Esophagus (tissue), 2 donors: ENCODE measurements around the gene ST7L. TPM values are rescaled to one million over a fixed set of nuclear protein-coding genes. Genes with fewer than 3 reads are reported as not detected.

ENCODE experiments used
- H3K27ac ChIP-seq, 2 donors: one replicate each; pipeline ENCODE4 v1.5.1; 2013; ENCODE audit warnings: low read depth in 2 of 2, mild to moderate bottlenecking in 2 of 2, inconsistent platforms in 1 of 2, low read length in 1 of 2, moderate library complexity in 1 of 2
- H3K27me3 ChIP-seq, 2 donors: one replicate each; pipeline ENCODE4 v1.6.1; 2013; ENCODE audit warnings: low read length in 2 of 2, control low read depth in 1 of 2, mild to moderate bottlenecking in 1 of 2; ENCODE audit not compliant: insufficient read depth in 2 of 2, control insufficient read depth in 1 of 2
- H3K36me3 ChIP-seq, 2 donors: one replicate each; pipeline ENCODE4 v1.6.1; 2013; ENCODE audit warnings: low read length in 1 of 2; ENCODE audit not compliant: control insufficient read depth in 2 of 2, insufficient read depth in 2 of 2
- H3K4me1 ChIP-seq, 2 donors: one replicate each; pipeline ENCODE4 v1.6.1; 2013; ENCODE audit warnings: low read length in 1 of 2; ENCODE audit not compliant: control insufficient read depth in 2 of 2, insufficient read depth in 2 of 2
- H3K4me3 ChIP-seq, 2 donors: one replicate each; pipeline ENCODE4 v1.5.1; 2013; ENCODE audit warnings: low read length in 2 of 2, mild to moderate bottlenecking in 2 of 2, low read depth in 1 of 2, moderate library complexity in 1 of 2
- H3K9me3 ChIP-seq, 2 donors: one replicate each; pipeline ENCODE4 v1.6.1; 2013; ENCODE audit warnings: mild to moderate bottlenecking in 2 of 2, low read depth in 1 of 2, low read length in 1 of 2, moderate library complexity in 1 of 2; ENCODE audit not compliant: control insufficient read depth in 2 of 2, insufficient read depth in 1 of 2
- WGBS, 2 donors: extraction: QIAGEN DNeasy Blood & Tissue Kit; methylation state at CpG; one replicate each; pipeline ENCODE4 v1.1.7; 2013; 5-methylcytosine and 5-hydroxymethylcytosine counted together
- polyA plus RNA-seq, 2 donors: library from polyadenylated mRNA; stranded (reverse); fragments of 200-250 nt; gene quantifications; one replicate each; pipeline ENCODE4 v1.2.3, GENCODE V29; 2013
- donor health status: healthy with polysubstance abuse.
- donor health status: Bipolar disorder and iron deficiency.

ST7L gene
- polyA plus RNA-seq, 2 donors, result 8.9 to 12.0 TPM

DNA sequence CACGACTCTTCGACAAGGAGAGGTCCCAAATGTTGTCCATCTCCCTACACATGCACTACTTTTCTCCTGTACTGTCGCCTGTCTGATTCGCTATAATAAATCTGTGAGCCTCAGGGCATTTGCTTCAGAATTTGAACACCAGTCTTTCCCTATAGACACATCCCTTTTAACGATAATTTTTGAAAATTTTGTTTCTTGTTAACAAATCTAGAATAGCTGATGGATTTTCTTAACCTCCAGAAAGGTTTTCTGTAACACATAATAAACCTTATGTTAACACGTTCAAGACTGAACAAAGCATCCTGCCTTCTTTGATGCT lies 1.4 kb upstream of the ST7L start:
- Histone ChIP-seq H3K4me3 (peak overlapping the region; percentile 72 to 92), H3K27ac (peak overlapping the region; percentile 93 to 99), H3K4me1 (peaks cover 0 to 2% of the 10 kb centered on the region in 2 donors), H3K9me3 (no peaks in the 10 kb centered on the region), H3K36me3 (no peaks in the 10 kb centered on the region), H3K27me3 (no peaks in the 10 kb centered on the region)
- WGBS, 2 donors, result 0 to 1% methylated on average over 6 of the region's 6 CpGs

DNA sequence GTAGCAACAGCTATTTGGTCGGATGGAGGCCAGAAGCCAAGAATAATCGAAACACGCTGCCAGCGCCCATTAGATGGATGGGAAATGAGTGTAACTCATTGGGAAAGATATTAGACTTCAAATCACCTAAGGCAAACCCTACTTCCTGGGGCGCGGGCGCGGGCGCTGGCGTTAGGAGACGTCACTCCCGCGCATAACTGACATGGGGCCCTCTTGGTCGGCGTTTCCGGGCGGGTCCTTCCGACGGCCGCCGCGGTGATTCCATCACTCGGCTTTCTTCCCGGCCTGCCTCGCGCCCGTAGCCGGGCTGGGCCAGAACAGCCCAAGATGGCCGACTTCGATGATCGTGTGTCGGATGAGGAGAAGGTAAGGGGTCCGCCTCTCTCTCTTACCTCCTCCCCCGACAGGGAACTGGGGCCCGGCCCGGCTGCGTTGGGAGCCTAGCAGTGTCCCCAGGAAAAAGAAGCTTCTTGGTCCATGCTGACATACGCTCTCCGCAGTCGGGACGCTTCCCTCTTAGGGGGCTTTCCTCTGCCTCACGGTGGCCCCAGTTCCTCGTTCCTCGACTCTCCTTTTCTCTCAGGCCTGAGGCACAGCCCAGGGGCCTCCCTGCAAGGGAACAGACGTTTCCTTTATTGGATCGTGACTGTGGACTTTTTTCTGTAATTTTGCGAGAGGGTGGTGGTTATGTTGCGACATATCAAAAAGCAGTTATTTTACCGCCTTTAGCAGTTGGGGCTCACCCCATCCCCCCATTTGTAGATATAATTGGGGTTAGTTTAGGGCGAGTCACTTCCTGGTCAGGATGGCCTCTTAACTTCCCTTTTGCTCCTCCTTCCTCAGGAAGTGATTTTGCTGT lies 806 bp upstream of the ST7L start, which contains the start of gene CAPZA1:
Gene CAPZA1, plus strand, starts transcription at position 315 of the 859 bp plus-strand sequence. Its CDS starts 13 bp downstream, at position 328.
- Histone ChIP-seq H3K4me3 (peak within 1 kb of the TSS; percentile 72 to 92), H3K27ac (peak within 1 kb of the TSS; percentile 97 to 99), H3K36me3 (no peaks in the 10 kb centered on the region), H3K4me1 (peaks cover 0 to 2% of the 10 kb centered on the region in 2 donors), H3K27me3 (no peaks in the 10 kb centered on the region), H3K9me3 (no peaks in the 10 kb centered on the region)
- 0% methylated on average over 50 of the region's 50 CpGs for WGBS, 2 donors

DNA sequence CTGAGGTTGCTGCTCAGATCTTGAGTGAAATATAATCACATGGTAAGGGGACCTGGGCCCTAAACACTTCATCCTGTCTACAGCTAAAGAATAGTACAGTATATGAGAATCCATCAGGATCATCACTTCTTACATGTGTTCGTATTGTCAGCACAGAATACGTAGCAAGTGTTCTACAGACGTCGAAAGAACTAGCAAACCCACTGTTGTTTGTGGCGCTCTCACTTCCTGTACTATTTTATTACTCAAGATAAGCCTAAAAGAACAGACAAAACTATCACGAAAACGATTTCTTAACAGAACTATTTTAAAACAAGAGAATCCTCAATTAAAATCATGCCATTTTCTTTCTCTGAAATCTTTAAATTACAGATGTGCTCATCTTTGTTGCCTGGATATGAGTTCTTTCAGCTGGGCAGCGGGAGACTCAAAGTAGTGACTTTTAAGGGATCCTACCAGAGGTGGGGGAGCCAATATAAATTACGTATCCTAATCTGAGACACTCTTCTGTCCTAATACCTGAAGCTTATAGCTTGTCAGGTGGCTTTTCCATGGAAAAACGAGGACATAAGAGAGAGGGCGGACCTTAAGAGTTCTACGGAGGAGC lies 724 bp downstream of the ST7L start:
- H3K4me3 ChIP-seq, result peak overlapping the region; percentile 72 to 92
- no peaks in the 10 kb centered on the region for H3K27me3 ChIP-seq
- peak overlapping the region; percentile 97 to 99 for H3K27ac ChIP-seq
- H3K4me1 ChIP-seq, result peaks cover 0 to 2% of the 10 kb centered on the region in 2 donors
- peaks cover 0 to 3% of the 10 kb centered on the region in 2 donors for H3K36me3 ChIP-seq
- WGBS, 2 donors, result 0 to 1% methylated on average over 12 of the region's 12 CpGs
- no peaks in the 10 kb centered on the region for H3K9me3 ChIP-seq

GRCh38 chr1:112614460-112615065 lies 4.4 kb downstream of the ST7L start:
- WGBS, 2 donors, result 64 to 66% methylated on average over 6 of the region's 6 CpGs
- no peak overlapping the region for H3K27ac ChIP-seq
- no peaks in the 10 kb centered on the region for H3K27me3 ChIP-seq
- H3K9me3 ChIP-seq, result no peaks in the 10 kb centered on the region
- H3K36me3 ChIP-seq, result peaks cover 0 to 5% of the 10 kb centered on the region in 2 donors
- H3K4me3 ChIP-seq, result no peak overlapping the region
- H3K4me1 ChIP-seq, result peaks cover 0 to 2% of the 10 kb centered on the region in 2 donors

DNA sequence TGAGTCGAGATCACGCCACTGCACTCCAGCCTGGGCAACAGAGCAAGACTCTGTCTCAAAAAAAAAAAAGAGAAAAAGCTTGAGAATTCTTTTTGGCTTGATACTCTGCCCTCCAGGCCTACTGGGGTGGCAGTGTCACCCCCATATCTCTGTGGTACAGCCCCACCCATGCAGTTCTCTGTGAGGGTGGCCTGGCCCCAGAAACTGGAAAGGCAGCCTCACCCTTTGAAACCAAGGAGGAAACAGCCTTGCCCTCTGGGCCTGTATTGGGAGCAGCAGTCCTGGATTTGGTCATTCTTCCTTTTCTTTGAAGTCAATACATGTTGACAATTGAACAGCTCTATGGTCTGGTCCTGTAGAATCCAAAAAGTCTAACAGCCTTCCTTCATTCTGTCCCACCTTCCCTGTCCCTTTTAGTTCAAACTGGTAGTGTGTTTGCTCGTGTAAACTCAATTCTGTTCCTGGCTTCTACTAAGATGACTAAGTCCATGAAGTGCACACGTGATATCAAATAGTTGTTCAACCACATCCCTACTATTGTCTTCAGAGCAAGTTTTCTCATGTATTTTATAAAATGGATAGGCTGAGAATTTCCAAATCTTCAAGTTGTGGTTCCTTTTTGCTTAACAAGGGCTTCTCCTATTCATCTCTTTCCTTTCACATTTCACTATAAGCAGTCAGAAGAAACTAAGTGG lies 13.2 kb downstream of the ST7L start:
- H3K27ac ChIP-seq, result peak overlapping the region; percentile 82 to 91
- H3K4me3 ChIP-seq, result no peak overlapping the region
- H3K9me3 ChIP-seq, result no peaks in the 10 kb centered on the region
- H3K27me3 ChIP-seq, result no peaks in the 10 kb centered on the region
- no peaks in the 10 kb centered on the region for H3K4me1 ChIP-seq
- WGBS, 2 donors, result 54 to 59% methylated on average over 4 of the region's 4 CpGs
- peaks cover 0 to 3% of the 10 kb centered on the region in 2 donors for H3K36me3 ChIP-seq

GRCh38 chr1:112603541-112603940 lies 15.4 kb downstream of the ST7L start:
- Histone ChIP-seq H3K27ac (no peak overlapping the region), H3K27me3 (no peaks in the 10 kb centered on the region), H3K36me3 (no peaks in the 10 kb centered on the region), H3K4me3 (no peak overlapping the region), H3K9me3 (no peaks in the 10 kb centered on the region), H3K4me1 (no peaks in the 10 kb centered on the region)
- 93 to 97% methylated on average over 1 of the region's 1 CpG for WGBS, 2 donors

GRCh38 chr1:112603012-112603411 lies 15.9 kb downstream of the ST7L start:
- no peak overlapping the region for H3K4me3 ChIP-seq
- H3K27me3 ChIP-seq, result no peaks in the 10 kb centered on the region
- no peaks in the 10 kb centered on the region for H3K9me3 ChIP-seq
- H3K36me3 ChIP-seq, result no peaks in the 10 kb centered on the region
- H3K27ac ChIP-seq, result no peak overlapping the region
- 93 to 97% methylated on average over 2 of the region's 2 CpGs for WGBS, 2 donors
- H3K4me1 ChIP-seq, result no peaks in the 10 kb centered on the region

DNA sequence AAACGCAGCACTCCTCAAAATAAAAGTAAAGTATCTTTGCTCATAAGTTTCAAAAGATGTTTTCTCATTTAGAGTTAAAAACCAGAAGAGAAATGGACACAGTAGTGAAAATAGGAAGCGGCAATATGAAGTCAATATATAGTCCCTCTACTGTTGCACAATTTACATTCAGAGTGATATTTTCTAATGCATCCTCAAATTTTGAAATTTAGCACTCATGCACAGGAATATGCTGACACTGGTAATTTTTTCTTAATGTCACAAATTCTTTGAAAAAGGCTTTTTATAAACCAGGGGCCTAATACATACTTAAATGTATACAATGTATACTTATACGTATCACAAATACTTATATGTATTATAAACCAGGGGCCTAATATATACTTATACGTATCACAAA lies 19.5 kb downstream of the ST7L start:
- H3K4me1 ChIP-seq, result no peaks in the 10 kb centered on the region
- WGBS, 2 donors, result 94 to 96% methylated on average over 4 of the region's 4 CpGs
- no peaks in the 10 kb centered on the region for H3K36me3 ChIP-seq
- H3K27me3 ChIP-seq, result no peaks in the 10 kb centered on the region
- no peak overlapping the region for H3K4me3 ChIP-seq
- no peak overlapping the region for H3K27ac ChIP-seq
- H3K9me3 ChIP-seq, result no peaks in the 10 kb centered on the region

GRCh38 chr1:112594208-112594876 lies 24.6 kb downstream of the ST7L start:
- Histone ChIP-seq H3K4me3 (no peak overlapping the region), H3K4me1 (no peaks in the 10 kb centered on the region), H3K27ac (no peak overlapping the region), H3K9me3 (no peaks in the 10 kb centered on the region), H3K36me3 (no peaks in the 10 kb centered on the region), H3K27me3 (no peaks in the 10 kb centered on the region)
- WGBS, 2 donors, result 59 to 62% methylated on average over 3 of the region's 3 CpGs
